ENCODE measurements around the gene MAPK10. TPM values are rescaled to one million over a fixed set of nuclear protein-coding genes. Genes with fewer than 3 reads are reported as not detected.

Gene MAPK10
- total RNA-seq, 1 donor from 2014 or later: 25.2 TPM

GRCh38 chr4:85940151-85940550 lies 419.7 kb downstream of the MAPK10 start:
- no peaks in the 10 kb centered on the region for H3K27me3 Mint-ChIP-seq (ENCODE audit: low read depth)
- TF ChIP-seq, protein P1, sequence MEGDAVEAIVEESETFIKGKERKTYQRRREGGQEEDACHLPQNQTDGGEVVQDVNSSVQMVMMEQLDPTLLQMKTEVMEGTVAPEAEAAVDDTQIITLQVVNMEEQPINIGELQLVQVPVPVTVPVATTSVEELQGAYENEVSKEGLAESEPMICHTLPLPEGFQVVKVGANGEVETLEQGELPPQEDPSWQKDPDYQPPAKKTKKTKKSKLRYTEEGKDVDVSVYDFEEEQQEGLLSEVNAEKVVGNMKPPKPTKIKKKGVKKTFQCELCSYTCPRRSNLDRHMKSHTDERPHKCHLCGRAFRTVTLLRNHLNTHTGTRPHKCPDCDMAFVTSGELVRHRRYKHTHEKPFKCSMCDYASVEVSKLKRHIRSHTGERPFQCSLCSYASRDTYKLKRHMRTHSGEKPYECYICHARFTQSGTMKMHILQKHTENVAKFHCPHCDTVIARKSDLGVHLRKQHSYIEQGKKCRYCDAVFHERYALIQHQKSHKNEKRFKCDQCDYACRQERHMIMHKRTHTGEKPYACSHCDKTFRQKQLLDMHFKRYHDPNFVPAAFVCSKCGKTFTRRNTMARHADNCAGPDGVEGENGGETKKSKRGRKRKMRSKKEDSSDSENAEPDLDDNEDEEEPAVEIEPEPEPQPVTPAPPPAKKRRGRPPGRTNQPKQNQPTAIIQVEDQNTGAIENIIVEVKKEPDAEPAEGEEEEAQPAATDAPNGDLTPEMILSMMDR (IDR thresholded peaks at IDR 0.05; ENCODE audit: unreplicated experiment): no peak
- H3K4me3 Mint-ChIP-seq: no peak overlapping the region
- DNase-seq (ENCODE audit: low spot score in 2 of 2, unreplicated experiment in 2 of 2): no peak
- H3K4me1 Mint-ChIP-seq: peaks cover 11% of the 10 kb centered on the region
- no peaks in the 10 kb centered on the region for H3K9me3 Mint-ChIP-seq
- no peak overlapping the region for H3K27ac Mint-ChIP-seq
- H3K36me3 Mint-ChIP-seq: peaks cover 6% of the 10 kb centered on the region

Other genes starting within 250 kb of the MAPK10 start
- 42.9 to 45.4 TPM (median 44.3 TPM) in 3 replicates for gene PTPN13, start 234.3 kb upstream of the MAPK10 start, total RNA-seq